ENCODE results near the gene TNFSF13. TPM values are rescaled to one million over a fixed set of nuclear protein-coding genes. Genes with fewer than 3 reads are reported as not detected.

Gene TNFSF13
- total and polyA plus RNA-seq, 3 experiments from 2014 or later, result 0.80 to 1.6 TPM; not detected in 1

GRCh38 chr17:7577327-7578199 is 19.0 kb downstream of the TNFSF13 start:
- Mint-ChIP-seq H3K27me3 (peaks cover 0 to 11% of the 10 kb centered on the region in 2 donors), H3K9me3 (peaks cover 0 to 4% (median 2%) of the 10 kb centered on the region in 5 donors), H3K27ac (peak overlapping the region; percentile 39 to 96 (median 82)), H3K4me3 (peak overlapping the region in 1 of 7 donors; percentile 97), H3K36me3 (peaks cover 17 to 69% (median 19%) of the 10 kb centered on the region in 3 donors), H3K4me1 (peaks cover 68 to 87% (median 71%) of the 10 kb centered on the region in 3 donors)
- DNase-seq, result no peak
- Histone ChIP-seq H3K27ac (ENCODE audit: low read depth, low read length) (no peak overlapping the region), H3K27me3 (ENCODE audit: insufficient read depth, low read length, poor library complexity, severe bottlenecking) (no peaks in the 10 kb centered on the region), H3K9me3 (ENCODE audit: low read length) (no peaks in the 10 kb centered on the region), H3K4me3 (ENCODE audit: low read length) (no peak overlapping the region), H3K4me1 (ENCODE audit: insufficient read depth, low read length) (peaks cover 48% of the 10 kb centered on the region), H3K36me3 (ENCODE audit: insufficient read depth, low read length) (peaks cover 57% of the 10 kb centered on the region)
- POLR2A ChIA-PET, result interaction anchor here (0.6 kb wide), 1 partner anchor 620 kb away, joined by 3 read pairs; no protein-coding TSS in a partner anchor
- CTCF ChIA-PET, result interaction anchor here (1.5 kb wide), 1 partner anchor 12 kb away, joined by 6 read pairs; the partner anchor contains the start of gene SOX15

DNA sequence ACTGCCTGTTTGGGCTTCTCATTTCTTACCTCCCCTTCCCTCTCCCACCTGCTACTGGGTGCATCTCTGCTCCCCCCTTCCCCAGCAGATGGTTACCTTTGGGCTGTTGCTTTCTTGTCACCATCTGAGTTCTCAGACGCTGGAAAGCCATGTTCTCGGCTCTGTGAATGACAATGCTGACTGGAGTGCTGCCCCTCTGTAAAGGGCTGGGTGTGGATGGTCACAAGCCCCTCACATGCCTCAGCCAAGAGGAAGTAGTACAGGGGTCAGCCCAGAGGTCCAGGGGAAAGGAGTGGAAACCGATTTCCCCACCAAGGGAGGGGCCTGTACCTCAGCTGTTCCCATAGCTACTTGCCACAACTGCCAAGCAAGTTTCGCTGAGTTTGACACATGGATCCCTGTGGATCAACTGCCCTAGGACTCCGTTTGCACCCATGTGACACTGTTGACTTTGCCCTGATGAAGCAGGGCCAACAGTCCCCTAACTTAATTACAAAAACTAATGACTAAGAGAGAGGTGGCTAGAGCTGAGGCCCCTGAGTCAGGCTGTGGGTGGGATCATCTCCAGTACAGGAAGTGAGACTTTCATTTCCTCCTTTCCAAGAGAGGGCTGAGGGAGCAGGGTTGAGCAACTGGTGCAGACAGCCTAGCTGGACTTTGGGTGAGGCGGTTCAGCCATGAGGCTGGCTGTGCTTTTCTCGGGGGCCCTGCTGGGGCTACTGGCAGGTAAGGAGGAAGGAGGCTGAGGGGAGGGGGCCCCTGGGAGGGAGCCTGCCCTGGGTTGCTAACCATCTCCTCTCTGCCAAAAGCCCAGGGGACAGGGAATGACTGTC is 20.7 kb downstream of the TNFSF13 start, which contains the start of gene CD68:
Gene CD68 (plus strand): TSS at position 638 of the 833 bp plus-strand sequence. CDS start 40 bp downstream, at position 678.
- ChIA-PET CTCF (interaction anchor here (0.7 to 2.0 kb wide), 2 partner anchors 10 to 143 kb away, joined by 3 to 6 read pairs; no protein-coding TSS in a partner anchor), POLR2A (interaction anchor here (1.2 to 2.0 kb wide), 4 partner anchors 9 to 107 kb away, joined by 3 to 7 read pairs (median 5); partner anchors contain the start of genes FXR2 and SENP3)
- Histone ChIP-seq H3K36me3 (ENCODE audit: insufficient read depth, low read length) (peaks cover 48% of the 10 kb centered on the region), H3K4me1 (ENCODE audit: insufficient read depth, low read length) (peaks cover 55% of the 10 kb centered on the region), H3K9me3 (ENCODE audit: low read length) (no peaks in the 10 kb centered on the region), H3K27me3 (ENCODE audit: insufficient read depth, low read length, poor library complexity, severe bottlenecking) (no peaks in the 10 kb centered on the region), H3K4me3 (ENCODE audit: low read length) (peak within 1 kb of the TSS; percentile 13), H3K27ac (ENCODE audit: low read depth, low read length) (peak within 1 kb of the TSS; percentile 53)
- Mint-ChIP-seq H3K36me3 (peaks cover 17 to 62% (median 18%) of the 10 kb centered on the region in 3 donors), H3K27me3 (peaks cover 0 to 4% of the 10 kb centered on the region in 2 donors), H3K27ac (peak within 1 kb of the TSS; percentile 81 to 96 (median 88)), H3K9me3 (no peaks in the 10 kb centered on the region), H3K4me3 (peak within 1 kb of the TSS in 6 of 7 donors; percentile 27 to 85 (median 56)), H3K4me1 (peaks cover 73 to 90% (median 78%) of the 10 kb centered on the region in 3 donors)
- DNase-seq, result peak in 4 of 5 donors; percentile 27 to 64 (median 36)

DNA sequence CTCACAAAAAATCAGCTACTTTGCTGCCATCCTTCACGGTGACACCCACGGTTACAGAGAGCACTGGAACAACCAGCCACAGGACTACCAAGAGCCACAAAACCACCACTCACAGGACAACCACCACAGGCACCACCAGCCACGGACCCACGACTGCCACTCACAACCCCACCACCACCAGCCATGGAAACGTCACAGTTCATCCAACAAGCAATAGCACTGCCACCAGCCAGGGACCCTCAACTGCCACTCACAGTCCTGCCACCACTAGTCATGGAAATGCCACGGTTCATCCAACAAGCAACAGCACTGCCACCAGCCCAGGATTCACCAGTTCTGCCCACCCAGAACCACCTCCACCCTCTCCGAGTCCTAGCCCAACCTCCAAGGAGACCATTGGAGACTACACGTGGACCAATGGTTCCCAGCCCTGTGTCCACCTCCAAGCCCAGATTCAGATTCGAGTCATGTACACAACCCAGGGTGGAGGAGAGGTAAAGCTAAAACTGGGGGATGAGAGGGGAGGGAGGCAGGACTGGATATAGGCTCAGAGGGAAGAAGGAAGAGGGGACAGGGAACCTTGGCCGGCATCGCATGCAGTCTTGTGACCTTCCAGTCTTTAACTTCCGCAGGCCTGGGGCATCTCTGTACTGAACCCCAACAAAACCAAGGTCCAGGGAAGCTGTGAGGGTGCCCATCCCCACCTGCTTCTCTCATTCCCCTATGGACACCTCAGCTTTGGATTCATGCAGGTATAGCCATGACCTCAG is 21.5 kb downstream of the TNFSF13 start:
- Mint-ChIP-seq H3K4me3 (peak overlapping the region in 4 of 7 donors; percentile 27 to 85 (median 58)), H3K4me1 (peaks cover 70 to 88% (median 78%) of the 10 kb centered on the region in 3 donors), H3K27ac (peak overlapping the region; percentile 80 to 96 (median 88)), H3K27me3 (peaks cover 0 to 4% of the 10 kb centered on the region in 2 donors), H3K9me3 (no peaks in the 10 kb centered on the region), H3K36me3 (peaks cover 11 to 55% (median 12%) of the 10 kb centered on the region in 3 donors)
- Histone ChIP-seq H3K9me3 (ENCODE audit: low read length) (no peaks in the 10 kb centered on the region), H3K36me3 (ENCODE audit: insufficient read depth, low read length) (peaks cover 40% of the 10 kb centered on the region), H3K27me3 (ENCODE audit: insufficient read depth, low read length, poor library complexity, severe bottlenecking) (no peaks in the 10 kb centered on the region), H3K27ac (ENCODE audit: low read depth, low read length) (peak overlapping the region; percentile 53), H3K4me3 (ENCODE audit: low read length) (peak overlapping the region; percentile 13), H3K4me1 (ENCODE audit: insufficient read depth, low read length) (peaks cover 54% of the 10 kb centered on the region)
- ChIA-PET POLR2A (interaction anchor here (1.2 to 2.0 kb wide), 4 partner anchors 9 to 106 kb away, joined by 3 to 7 read pairs (median 5); partner anchors contain the start of genes FXR2 and SENP3), CTCF (interaction anchor here (0.7 to 2.0 kb wide), 4 partner anchors 9 to 227 kb away, joined by 3 to 6 read pairs (median 4); no protein-coding TSS in a partner anchor)
- no peak for DNase-seq

GRCh38 chr17:7580604-7581575 is 22.3 kb downstream of the TNFSF13 start:
- peaks cover 66 to 85% (median 76%) of the 10 kb centered on the region in 3 donors for H3K4me1 Mint-ChIP-seq
- H3K27ac ChIP-seq (ENCODE audit: low read depth, low read length), result peak overlapping the region; percentile 53
- H3K4me3 Mint-ChIP-seq, result peak overlapping the region in 5 of 7 donors; percentile 8 to 61 (median 38)
- no peaks in the 10 kb centered on the region for H3K27me3 ChIP-seq (ENCODE audit: insufficient read depth, low read length, poor library complexity, severe bottlenecking)
- no peaks in the 10 kb centered on the region for H3K9me3 Mint-ChIP-seq
- ChIA-PET CTCF (interaction anchor here (0.8 to 2.0 kb wide), 3 partner anchors 8 to 228 kb away, joined by 3 to 6 read pairs (median 4); no protein-coding TSS in a partner anchor), POLR2A (interaction anchor here (1.2 to 2.0 kb wide), 4 partner anchors 10 to 105 kb away, joined by 3 to 7 read pairs (median 5); partner anchors contain the start of genes FXR2 and SENP3)
- H3K4me1 ChIP-seq (ENCODE audit: insufficient read depth, low read length), result peaks cover 48% of the 10 kb centered on the region
- H3K4me3 ChIP-seq (ENCODE audit: low read length), result no peak overlapping the region
- H3K36me3 Mint-ChIP-seq, result peaks cover 9 to 47% (median 10%) of the 10 kb centered on the region in 3 donors
- peak overlapping the region in 7 of 8 donors; percentile 21 to 96 (median 79) for H3K27ac Mint-ChIP-seq
- no peaks in the 10 kb centered on the region for H3K9me3 ChIP-seq (ENCODE audit: low read length)
- peaks cover 0 to 4% of the 10 kb centered on the region in 2 donors for H3K27me3 Mint-ChIP-seq
- peaks cover 31% of the 10 kb centered on the region for H3K36me3 ChIP-seq (ENCODE audit: insufficient read depth, low read length)
- no peak for DNase-seq

DNA sequence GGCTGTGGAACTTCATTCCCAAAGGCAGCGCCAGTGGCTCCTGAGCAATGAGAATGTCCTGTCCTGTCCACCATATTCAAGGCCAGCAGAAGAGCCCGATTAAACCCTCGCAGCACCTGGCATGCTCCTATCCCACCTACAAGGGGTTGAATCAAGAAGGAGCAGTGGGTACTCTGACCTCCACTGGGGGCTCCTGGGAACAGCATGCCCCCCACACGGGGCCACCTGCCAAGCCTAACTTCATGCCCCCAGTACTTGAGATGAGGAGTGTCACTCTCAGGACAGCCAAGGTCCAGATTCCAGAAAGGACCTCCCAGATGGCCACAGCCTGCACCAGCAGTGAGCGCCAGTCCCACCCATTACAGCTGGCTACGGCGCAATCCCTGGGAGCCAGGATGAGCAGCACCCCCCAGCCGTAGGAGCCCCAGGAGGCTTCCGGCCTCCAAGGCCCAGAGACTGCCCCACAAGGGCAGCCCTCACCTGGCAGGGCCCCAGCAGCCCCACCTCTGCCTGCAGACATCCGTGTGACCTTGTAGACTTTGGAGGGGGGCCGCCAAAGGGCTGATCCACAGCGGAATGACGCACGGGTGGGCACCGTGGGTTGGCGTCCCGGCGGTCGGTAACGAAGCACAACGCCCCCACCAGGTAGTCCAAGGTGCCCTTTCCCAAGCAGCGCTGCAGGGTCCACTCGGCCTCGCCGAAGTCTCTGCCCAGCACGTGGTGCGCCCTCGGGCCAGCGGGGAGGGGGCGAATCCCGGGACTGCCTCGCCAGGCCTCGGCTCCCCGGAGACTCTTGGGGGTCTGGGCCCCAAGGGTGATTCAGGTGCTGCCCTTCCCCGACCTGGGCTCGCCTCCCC is 24.1 kb downstream of the TNFSF13 start:
- H3K27me3 ChIP-seq (ENCODE audit: insufficient read depth, low read length, poor library complexity, severe bottlenecking), result no peaks in the 10 kb centered on the region
- peak overlapping the region; percentile 98 for H3K27ac ChIP-seq (ENCODE audit: low read depth, low read length)
- Mint-ChIP-seq H3K27ac (peak overlapping the region; percentile 12 to 100 (median 60)), H3K27me3 (peaks cover 0 to 4% of the 10 kb centered on the region in 2 donors), H3K36me3 (peaks cover 0 to 36% (median 6%) of the 10 kb centered on the region in 3 donors), H3K4me1 (peaks cover 58 to 68% (median 61%) of the 10 kb centered on the region in 3 donors), H3K9me3 (no peaks in the 10 kb centered on the region), H3K4me3 (peak overlapping the region; percentile 56 to 100 (median 99))
- DNase-seq, result no peak
- ChIA-PET POLR2A (interaction anchor here (0.7 to 3.4 kb wide), 8 partner anchors 8 to 617 kb away, joined by 3 to 70 read pairs (median 10); partner anchors contain the start of genes ACAP1, ATP1B2, FXR2 and TMEM102), CTCF (interaction anchor here (1.2 to 3.8 kb wide), 6 partner anchors 8 to 147 kb away, joined by 3 to 33 read pairs (median 13); partner anchors contain the start of genes SENP3, TMEM102, TP53 and WRAP53)
- H3K9me3 ChIP-seq (ENCODE audit: low read length), result no peaks in the 10 kb centered on the region
- peaks cover 42% of the 10 kb centered on the region for H3K4me1 ChIP-seq (ENCODE audit: insufficient read depth, low read length)
- H3K4me3 ChIP-seq (ENCODE audit: low read length), result peak overlapping the region; percentile 98
- peaks cover 20% of the 10 kb centered on the region for H3K36me3 ChIP-seq (ENCODE audit: insufficient read depth, low read length)

All from CD8-positive, alpha-beta memory T cell (primary cell).